EH (cell line): ENCODE data around the gene TMEM80.
"Not testable (repeated sequence)": the region's sequence is repeated elsewhere in the genome, so short reads cannot be mapped to it uniquely, and the experiment has no call there.

ENCODE experiments used
- DNase-seq: peaks from one replicate; pipeline ENCODE4 v3.0.0-alpha.2; 2015; ENCODE audit warnings: low read depth

Gene TMEM80

GRCh38 chr11:695538-696248, at the start of gene TMEM80:
TMEM80 (plus strand) TSS chr11:695816; CDS start chr11:695828, 12 bp downstream.
- DNase-seq, result peak; percentile 98

GRCh38 chr11:646214-646613, 49.4 kb upstream of the TMEM80 start:
- DNase-seq, result no peak

GRCh38 chr11:647672-648158, 47.9 kb upstream of the TMEM80 start:
- DNase-seq, result not testable (repeated sequence)

GRCh38 chr11:650482-650881, 45.1 kb upstream of the TMEM80 start:
- DNase-seq, result peak; percentile 46

GRCh38 chr11:653136-653535, 42.5 kb upstream of the TMEM80 start:
- not testable (repeated sequence) for DNase-seq

- no peak for DNase-seq
Measured at GRCh38 chr11:653837-654236, 41.8 kb upstream of the TMEM80 start.

- DNase-seq, result not testable (repeated sequence)
Measured at GRCh38 chr11:654444-654843, 41.2 kb upstream of the TMEM80 start.

GRCh38 chr11:655036-655726, 40.4 kb upstream of the TMEM80 start:
- DNase-seq, result no peak

- DNase-seq, result no peak
Measured at GRCh38 chr11:656426-656825, 39.2 kb upstream of the TMEM80 start.

GRCh38 chr11:656866-657265, 38.8 kb upstream of the TMEM80 start:
- no peak for DNase-seq

- no peak for DNase-seq
Measured at GRCh38 chr11:657691-658126, 37.9 kb upstream of the TMEM80 start.

- DNase-seq, result no peak
Measured at GRCh38 chr11:659532-660085, 36.0 kb upstream of the TMEM80 start.

GRCh38 chr11:660281-660680, 35.3 kb upstream of the TMEM80 start:
- DNase-seq, result no peak

- DNase-seq, result no peak
Measured at GRCh38 chr11:660681-661444, 34.8 kb upstream of the TMEM80 start.

GRCh38 chr11:662689-663274, 32.8 kb upstream of the TMEM80 start:
- DNase-seq, result peak; percentile 70

GRCh38 chr11:665062-665703, 30.4 kb upstream of the TMEM80 start:
- DNase-seq, result peak; percentile 26

GRCh38 chr11:665704-666281, 29.8 kb upstream of the TMEM80 start:
- DNase-seq, result peak; percentile 81

- DNase-seq, result no peak
Measured at GRCh38 chr11:673866-674265, 21.8 kb upstream of the TMEM80 start.

GRCh38 chr11:674406-674805, 21.2 kb upstream of the TMEM80 start:
- DNase-seq, result no peak

GRCh38 chr11:678297-678696, 17.3 kb upstream of the TMEM80 start:
- DNase-seq, result no peak
